ENCODE results near the gene CTSC.
A peak's percentile ranks its signal among the peaks of the same experiment; 100 is the strongest.
"Not testable (repeated sequence)": the region's sequence is repeated elsewhere in the genome, so short reads cannot be mapped to it uniquely, and the experiment has no call there.

CTSC gene

GRCh38 chr11:88352139-88352538 lies 14.6 kb upstream of the CTSC start:
- DNase-seq (ENCODE audit: low read depth), result no peak

DNA sequence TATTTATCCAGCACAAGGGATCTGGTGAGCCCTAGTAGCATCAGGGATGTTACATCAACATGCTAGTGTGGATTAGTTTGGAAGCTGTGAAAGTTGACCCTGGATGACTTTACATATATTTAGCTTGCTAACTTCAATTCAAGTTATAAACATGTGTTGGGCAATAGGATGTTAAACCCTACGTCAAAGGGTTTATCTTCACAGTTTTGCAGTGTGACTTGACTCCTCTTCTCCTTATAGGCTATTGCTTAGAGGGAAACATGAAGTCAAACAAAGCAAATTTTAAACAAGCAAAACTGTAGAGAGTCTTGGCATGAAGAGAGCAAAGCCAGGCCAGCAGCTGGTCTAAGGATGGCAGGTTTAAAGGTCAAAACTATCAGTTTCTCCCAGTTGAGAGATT lies 11.3 kb upstream of the CTSC start:
- DNase-seq (ENCODE audit: low read depth), result no peak

GRCh38 chr11:88345949-88346348 lies 8.4 kb upstream of the CTSC start:
- DNase-seq (ENCODE audit: low read depth), result no peak

DNA sequence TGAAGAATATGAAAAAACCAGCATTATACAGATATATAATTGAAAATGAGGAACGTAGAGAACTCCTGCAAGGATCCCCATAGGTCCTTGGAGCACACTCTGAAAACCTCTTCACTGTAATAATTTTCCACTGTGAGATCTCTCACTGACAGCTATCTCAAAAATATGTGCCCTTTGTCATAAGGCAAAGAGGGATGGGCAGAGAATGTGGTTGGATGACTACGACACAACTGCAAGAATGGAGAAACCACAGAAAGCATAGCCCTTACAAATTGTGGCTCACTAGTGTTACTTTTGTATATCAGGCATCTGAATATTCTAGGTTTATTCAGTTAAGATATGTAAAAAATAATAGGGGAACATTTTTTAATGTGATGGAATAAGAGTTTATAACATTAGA lies 7.9 kb upstream of the CTSC start:
- DNase-seq (ENCODE audit: low read depth), result no peak

DNA sequence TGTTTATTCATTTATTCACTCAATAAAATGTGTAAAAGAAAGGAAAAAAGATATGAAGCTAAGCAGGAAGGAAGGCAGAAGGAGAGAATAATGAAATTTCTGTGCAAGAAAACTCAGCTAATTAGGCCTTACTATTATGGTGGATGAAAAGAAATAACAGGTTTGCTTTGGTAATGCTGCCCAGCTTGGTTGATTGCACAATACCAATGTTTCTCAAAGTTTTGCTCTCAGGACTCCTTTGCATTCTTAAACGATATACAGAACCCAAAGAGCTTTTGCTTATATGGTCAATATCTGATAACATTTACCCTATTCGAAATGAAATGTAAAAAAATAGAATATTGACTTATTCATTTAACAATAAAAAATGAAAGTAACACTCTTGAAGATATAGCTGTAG lies 7.3 kb upstream of the CTSC start:
- no peak for DNase-seq (ENCODE audit: low read depth)

DNA sequence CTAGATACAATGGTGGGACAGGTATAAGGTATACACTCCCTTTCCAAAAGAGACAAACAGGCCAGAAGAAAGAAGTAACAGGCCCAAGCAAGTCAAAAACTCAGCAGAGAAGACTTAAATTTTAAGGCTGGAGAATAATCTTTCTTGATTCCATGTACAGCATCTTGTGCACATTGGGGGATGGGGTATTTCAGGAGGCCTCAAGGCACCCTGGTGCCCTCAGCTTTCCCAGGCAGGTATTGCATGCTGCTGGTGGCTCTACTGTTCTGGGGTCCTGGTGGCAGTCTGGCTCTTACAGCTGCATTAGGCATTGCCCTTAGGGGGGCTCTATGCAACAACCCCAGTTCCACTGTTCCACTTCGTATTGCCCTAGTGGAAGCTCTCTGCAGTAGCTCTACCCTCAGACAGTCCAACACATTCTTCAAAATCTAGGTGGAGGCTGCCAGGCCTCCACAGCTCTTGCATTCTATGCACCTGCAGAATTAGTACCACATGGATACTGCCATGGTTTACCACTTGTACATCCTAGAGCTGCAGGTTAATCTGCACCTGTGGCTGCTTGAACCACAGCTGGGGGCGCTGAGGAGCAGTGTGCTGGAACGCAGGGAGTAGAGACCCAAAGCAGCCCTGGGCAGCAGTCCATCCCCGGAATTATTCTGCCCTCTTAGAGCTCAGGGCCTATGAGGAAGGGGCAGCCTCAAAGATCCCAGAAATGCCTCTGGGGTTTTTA lies 4.2 kb upstream of the CTSC start:
- DNase-seq (ENCODE audit: low read depth), result no peak

DNA sequence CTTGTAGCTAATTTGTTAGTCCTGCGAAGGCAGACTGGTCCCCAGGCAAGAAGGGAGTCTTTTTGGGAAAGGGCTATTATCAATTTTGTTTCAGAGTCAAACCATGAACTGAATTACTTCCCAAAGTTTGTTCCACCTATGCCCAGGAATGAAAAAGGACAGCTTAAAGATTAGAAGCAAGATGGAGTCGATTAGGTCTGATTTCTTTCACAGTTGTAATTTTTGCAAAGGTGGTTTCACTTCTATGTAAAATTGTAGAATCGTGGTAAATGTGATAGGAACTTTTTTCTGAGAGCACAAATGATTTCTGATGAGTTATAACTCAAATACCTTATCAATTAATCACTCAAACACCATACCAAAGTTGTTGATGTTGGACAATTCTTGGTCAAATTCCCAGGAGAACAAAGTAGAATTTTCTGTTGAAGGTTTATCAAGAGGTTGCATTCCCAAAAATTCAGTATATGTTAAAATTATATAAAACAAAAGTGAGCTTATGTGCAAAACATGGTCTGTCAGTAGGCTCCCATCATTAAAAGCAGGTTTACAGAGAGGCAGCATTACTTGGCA lies 2.9 kb upstream of the CTSC start:
- no peak for DNase-seq (ENCODE audit: low read depth)

DNA sequence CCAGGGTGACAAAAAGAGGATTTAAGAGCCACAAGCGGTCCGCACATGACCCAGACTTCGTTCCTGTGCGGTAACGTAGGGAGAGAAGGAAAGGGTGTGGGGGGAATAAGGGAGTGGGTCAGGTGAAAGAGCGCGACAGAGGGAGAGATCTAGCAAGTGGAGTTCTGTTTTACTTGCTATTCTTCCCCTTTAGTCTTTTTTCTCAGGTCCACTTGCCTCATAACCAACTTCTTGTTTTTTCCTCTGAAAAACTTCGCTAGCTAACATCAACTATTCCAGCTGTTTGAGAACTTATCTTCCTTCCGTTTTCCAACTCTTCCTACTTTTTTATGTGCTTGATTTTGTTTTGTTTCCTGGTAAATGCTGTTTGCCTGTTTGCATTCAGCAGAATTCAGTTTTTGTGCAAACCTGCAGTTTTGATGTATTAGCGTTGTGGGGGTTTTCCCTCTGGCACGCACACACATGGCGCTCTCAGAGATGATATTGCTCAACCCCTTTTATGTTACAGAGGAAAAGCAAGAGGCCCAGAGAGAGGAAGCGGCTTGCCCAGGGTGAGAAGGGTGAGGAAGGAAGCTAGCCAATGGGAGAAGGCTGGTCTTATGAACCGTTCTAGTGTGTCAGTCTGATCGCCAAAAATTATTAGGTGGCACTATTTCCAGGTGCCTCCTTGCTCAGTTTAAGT lies 592 bp upstream of the CTSC start:
- peak; percentile 28 for DNase-seq (ENCODE audit: low read depth)

DNA sequence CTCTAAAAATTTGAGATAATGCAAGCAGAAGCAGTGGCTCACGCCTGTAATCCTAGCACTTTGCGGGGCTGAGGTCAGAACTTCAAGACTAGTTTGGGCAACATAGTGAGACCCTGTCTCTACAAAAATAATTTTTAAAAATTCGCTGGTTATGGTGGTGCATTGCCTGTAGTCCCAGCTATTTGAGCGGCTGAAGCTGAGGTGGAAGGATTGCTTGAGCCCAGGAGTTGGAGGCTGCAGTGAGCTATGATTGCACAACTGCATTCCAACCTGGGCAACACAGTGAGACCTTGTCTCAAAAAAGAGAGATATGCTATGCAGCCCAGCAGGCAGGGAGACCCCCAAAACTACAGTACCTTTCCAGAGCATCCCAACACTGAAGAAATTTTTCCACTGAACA lies 2.3 kb downstream of the CTSC start:
- DNase-seq (ENCODE audit: low read depth), result no peak

- no peak for DNase-seq (ENCODE audit: low read depth)
Observed at GRCh38 chr11:88333862-88334261, 3.7 kb downstream of the CTSC start.

DNA sequence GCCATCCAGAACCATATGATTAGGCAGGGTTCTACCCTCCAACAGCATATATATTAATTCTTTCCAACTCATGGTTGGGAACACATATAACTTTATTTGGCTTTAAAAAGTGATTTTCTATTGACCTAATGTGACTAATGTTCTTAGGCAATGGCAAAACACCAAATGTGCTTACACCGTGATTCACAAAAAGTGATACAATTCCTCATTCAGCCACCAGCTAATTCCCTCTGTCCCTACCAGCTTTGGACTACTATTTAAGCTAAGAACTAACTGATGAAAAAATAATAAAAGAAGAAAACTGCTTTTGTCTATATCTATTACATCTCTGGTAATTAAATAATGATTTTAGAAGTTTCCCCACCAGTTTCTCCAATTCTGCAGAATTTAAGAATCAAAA lies 4.7 kb downstream of the CTSC start:
- DNase-seq (ENCODE audit: low read depth), result no peak

DNA sequence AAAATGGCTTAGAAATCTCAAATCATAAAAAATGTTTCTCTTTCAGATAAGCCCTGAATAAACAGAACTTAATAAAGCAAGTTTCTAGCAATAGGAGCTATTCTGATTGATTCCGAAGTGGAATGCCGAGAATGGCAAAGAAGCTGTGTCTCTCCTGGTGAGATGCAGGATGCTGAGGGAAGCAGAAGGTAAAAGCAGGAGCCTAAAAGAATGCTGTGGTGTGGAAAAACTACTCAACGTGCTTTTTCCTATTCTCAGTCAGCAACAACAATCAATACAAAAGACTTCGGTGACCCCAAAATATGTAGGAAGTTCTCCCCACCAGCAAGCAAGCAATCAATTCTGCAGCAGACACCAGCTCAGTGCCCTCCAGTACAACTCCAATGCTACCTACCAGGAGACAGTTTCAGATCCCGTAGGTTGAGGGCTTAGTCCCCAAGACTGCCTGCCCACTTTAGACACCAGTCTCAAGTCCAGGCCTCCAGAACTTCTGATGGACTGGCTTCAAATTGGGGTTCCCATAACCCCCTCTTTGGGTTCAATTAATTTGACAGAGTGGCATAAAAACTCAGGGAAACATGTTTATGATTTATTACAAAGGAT lies 6.6 kb downstream of the CTSC start:
- DNase-seq (ENCODE audit: low read depth), result no peak

GRCh38 chr11:88329563-88330250 lies 7.8 kb downstream of the CTSC start:
- no peak for DNase-seq (ENCODE audit: low read depth)

DNA sequence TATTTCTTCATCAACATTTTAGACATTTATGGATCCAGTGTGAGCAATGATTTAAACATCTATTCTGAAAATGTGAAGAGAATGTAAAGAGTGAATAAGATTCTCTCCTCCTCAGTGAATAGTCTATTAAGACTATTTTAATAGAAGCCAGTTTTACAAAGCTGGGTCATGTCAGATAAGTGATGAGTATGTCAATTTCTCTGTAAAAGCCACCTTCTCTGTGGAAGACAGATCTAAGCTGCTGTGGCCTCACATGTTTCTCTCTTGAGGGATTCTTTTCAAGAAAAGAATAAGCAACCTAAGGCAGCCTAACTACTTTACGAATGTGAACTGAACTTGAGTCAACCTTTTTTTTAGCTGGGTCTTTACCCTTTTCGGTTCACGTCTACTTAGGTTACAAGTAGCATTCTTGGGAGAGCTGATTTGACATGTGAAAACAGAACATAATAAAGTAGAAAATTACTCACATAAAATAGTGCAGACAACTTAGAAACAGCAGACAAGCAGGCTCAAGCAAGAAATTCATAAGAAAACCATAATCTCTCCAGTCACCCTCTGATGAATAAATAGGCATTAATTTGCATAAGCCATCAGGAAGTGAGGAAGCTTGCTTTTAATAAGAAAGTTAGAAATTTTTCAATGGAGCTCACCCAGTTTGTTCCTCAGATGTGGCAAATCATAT lies 9.9 kb downstream of the CTSC start:
- no peak for DNase-seq (ENCODE audit: low read depth)

DNA sequence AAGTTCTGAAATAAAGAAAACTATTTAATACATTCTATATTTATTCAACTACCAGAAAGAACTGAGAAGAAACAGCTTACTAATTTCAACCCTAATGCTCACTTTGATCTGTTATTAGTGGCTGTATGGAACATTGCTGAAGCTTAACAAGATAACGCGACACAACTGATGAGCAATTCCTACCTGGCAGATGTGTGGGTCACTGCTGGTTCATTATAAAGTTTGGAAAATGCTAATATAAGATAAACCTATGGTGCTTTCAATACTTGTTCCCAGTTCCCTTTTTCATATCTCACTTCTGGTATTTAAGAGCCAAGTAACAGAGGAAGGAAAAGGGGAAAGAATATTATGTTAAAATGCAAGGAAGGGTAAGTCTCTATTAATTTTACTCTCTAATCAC lies 10.5 kb downstream of the CTSC start:
- no peak for DNase-seq (ENCODE audit: low read depth)

DNA sequence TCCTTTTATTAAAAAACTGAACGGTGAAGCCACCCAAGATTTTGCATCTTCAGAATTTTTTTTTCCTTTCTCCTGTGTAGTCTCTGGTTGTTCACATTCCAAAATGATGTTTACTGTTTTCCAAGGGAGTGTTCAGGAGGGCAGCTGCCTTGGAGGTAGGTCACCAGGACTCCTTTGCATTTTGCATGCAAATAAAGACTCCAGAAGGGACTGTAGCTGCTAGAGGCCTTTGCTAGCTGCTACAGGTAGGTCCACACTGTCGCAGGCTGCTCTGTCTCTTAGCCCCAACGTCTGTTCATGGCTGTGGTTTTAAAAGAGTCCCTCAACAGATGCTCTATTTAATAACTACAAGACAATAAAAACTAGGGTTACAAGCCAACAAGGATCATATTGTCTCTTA lies 11.4 kb downstream of the CTSC start:
- no peak for DNase-seq (ENCODE audit: low read depth)

- DNase-seq (ENCODE audit: low read depth), result no peak
Observed at GRCh38 chr11:88324562-88325345, 12.8 kb downstream of the CTSC start.

DNA sequence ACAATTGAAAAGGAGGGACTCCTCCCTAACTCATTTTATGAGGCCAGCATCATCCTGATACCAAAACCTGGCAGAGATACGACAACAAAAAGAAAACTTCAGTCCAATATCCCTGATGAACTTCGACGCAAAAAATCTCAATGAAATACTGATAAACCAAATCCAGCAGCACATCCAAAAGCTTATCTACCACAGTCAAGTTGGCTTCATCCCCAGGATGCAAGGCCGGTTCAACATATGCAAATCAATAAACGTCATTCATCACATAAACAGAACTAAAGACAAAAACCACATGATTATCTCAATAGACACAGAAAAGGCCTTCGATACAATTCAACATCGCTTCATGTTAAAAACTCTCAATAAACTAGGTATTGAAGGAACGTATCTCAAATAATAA lies 14.7 kb downstream of the CTSC start:
- not testable (repeated sequence) for DNase-seq (ENCODE audit: low read depth)

DNA sequence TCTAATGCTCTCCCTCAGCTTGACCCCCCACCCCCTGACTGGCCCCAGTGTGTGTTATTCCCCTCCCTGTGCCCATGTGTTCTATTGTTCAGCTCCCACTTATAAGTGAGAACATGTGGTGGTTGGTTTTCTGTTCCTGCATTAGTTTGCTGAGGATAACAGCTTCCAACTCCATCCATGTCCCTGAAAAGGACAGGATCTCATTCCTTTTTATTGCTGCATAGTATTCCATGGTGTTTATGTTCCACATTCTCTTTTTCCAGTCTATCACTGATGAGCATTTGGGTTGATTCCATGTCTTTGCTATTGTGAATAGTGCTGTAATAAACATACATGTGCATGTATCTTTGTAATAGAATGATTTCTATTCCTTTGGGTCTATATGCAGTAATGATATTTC lies 16.1 kb downstream of the CTSC start:
- DNase-seq (ENCODE audit: low read depth), result not testable (repeated sequence)

- no peak for DNase-seq (ENCODE audit: low read depth)
Observed at GRCh38 chr11:88320149-88320559, 17.4 kb downstream of the CTSC start.

- DNase-seq (ENCODE audit: low read depth), result no peak
Observed at GRCh38 chr11:88318017-88318416, 19.5 kb downstream of the CTSC start.
